Colon (tissue), 2 donors: ENCODE data around the gene PSMB7.

Experiments
- FAIRE-seq: peaks from 2 replicates; lab custom pipeline; 2012; peaks lifted over from hg19 to GRCh38; lab: Jason Lieb, UNC
- donor health status: control.
- donor health status: control.

PSMB7 gene

DNA sequence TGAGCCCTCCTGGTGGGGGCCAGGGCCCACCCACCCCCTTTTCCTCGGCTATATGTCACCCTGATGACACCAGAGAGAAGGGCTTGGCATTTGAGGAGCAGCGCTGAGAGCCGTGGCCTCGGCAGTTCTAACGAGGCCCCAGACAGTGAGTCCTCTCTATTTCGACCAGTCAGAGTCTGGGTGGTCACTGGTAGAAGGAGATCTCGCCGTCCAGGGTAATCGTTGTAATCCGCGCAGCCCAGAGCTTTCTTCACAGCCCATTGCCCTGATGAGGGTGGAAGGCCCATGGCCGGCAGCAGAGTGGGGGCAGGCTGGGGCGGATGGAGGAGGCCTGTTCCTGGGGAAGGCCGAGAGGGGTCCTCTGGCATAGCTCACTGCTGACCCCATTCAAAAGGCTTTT, 70.2 kb downstream of the PSMB7 start:
- FAIRE-seq = no peak

DNA sequence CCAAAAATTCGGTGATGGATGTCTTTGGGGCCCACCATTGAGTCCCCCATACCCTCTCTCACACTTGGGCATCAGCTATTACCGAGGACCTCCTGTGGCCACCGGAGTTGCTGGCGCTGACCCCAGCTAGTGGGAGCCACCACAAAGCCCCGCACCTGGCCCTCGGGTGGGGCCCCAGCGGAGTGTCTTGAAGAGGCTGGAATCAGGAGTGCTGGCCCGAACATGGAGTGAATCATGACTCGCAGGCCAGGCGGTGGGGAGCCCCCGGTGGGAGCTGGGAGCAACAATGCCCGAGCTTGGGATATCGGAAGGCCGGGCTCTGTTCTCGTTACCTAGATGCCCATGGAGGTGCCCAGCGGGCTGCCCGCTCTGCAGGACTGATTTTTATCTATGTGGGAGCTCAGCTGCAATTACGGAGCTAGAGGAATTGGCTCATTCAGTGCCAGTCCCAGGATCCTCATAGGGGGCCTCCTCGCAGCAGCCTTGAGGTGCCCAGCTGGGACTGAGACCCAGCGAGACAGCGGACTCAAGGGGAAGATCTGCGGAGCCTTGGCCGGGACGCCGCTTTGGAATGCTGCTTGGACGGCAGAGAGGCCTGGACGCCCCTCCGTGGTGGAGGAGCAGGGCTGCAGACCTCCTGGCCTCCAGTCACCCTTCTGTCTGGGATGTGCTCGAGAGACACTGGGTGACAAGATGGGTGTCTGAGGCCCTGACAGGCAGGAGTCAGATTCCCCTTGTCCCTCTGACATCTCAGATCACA, 70.8 kb downstream of the PSMB7 start:
- no peak for FAIRE-seq

DNA sequence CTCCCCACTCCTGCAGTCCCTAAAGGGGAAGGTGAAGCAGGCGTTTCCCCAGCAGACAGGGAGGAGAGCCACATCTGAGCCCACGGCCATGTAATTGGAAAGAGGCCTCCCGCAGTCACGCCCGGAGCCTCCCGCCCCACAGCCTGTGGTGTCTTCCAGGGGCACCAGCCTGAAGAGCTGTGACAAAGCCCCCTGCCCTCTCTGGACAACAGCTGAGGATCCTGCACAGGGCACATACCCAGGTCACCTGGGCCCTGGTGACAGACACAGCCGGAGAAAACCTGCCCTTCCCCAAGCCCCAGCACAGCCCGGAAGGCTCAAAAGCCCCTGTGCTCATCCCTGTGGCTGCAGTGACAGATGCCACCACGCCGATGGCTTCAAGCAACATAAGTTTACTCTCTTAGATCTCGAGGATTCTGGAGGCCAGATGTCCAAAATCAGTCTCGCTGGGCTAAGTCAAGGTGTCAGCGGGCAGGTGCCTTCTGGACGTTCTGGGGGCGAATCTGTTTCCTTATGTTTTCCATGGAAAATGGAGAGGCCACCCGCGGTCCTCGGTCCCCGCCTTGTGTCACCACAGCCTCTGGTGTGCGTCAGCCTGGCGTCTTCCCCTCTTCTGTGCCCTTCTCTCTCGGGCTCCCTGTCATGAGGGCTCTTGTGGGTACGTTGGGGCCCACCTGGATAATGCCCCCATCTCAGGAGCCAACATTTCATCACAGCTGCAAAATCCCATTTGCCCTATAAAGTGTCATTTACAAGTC, 71.5 kb downstream of the PSMB7 start:
- FAIRE-seq = no peak

DNA sequence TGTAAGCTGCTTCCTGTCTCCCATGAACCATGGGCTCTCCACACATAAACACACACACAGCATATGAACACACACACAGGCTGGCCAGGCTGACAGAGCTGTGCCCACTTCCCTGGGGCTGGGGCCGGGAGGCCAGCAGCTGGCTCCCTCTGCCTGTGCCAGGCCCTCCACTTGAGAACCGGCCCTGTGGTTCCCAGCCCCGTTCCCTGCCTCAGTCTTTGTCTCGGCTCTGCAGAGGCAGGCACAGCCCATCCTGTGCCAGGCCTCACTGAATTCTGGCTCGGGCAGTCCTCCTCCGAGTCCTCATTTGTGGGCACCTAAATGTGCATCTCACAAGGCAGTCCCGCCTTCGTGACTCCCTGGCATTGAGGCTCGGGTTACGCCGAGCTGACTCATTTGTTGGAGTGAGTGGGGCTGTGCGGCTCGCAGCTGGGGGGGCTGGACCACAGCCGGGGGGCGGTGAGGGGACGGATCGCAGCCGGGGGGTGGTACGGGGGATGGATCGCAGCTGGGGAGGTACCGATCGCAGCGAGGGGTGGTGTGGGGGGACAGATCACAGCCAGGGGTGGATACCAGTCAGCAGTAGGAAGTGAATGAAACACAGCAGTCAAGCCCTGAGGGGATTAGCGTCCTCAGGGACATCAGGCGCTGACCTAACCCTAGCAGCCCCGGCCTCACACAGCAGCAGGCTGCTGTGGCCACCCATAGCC, 72.3 kb downstream of the PSMB7 start:
- FAIRE-seq = no peak

DNA sequence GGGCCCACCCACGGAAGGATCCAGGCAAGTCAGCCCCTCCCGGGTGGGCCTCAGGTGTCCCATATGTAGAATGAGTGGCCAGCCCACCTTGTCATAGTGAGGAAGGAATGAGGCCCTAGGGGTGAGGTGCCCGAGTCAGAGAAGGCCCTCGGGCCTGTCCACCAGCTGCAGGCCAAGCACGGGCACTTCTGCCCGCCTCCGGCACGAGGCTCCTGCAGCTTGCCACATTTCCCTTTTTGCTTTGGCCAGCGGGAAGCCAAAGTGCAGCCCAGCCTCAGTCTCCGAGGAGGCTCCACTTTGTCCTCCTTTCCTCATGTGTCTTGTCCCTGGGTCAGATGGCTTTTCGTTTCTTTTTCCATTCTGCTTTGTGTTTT, 72.9 kb downstream of the PSMB7 start:
- no peak for FAIRE-seq

DNA sequence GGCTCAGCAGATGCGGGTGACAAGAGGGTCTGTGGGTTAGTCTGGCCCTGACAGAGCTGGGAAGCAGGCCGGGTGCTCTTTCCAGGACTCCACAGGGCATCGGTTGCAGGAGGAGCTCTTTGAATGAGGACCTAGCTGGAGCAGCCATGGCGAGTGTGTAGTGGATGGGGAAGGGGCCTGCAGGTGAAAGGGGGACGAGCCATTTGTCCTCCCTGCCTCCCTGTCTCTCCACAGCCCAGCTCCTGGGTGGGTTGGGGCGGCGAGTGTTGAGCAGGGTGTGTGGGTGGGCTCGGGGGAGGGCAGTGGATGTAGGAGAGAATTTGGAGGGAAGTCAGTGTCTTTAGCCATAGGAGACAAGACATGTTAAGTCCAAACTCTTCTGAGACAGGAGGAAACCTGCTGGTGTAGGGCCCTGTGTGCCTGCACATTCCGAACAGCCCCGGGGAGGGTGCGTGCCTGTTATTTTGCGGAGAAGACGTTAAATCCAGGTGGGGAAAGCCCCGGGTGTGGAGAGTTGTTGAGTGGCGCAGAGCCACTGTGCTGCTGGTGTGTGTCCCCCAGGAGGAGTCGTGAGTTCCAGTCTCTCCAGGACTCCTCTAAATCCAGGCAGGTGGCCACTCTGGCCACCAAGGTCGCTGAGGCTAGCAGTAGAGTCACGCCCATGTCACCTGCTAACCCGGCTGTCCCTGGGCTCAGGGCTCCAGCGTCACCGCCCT, 73.6 kb downstream of the PSMB7 start:
- FAIRE-seq = no peak

DNA sequence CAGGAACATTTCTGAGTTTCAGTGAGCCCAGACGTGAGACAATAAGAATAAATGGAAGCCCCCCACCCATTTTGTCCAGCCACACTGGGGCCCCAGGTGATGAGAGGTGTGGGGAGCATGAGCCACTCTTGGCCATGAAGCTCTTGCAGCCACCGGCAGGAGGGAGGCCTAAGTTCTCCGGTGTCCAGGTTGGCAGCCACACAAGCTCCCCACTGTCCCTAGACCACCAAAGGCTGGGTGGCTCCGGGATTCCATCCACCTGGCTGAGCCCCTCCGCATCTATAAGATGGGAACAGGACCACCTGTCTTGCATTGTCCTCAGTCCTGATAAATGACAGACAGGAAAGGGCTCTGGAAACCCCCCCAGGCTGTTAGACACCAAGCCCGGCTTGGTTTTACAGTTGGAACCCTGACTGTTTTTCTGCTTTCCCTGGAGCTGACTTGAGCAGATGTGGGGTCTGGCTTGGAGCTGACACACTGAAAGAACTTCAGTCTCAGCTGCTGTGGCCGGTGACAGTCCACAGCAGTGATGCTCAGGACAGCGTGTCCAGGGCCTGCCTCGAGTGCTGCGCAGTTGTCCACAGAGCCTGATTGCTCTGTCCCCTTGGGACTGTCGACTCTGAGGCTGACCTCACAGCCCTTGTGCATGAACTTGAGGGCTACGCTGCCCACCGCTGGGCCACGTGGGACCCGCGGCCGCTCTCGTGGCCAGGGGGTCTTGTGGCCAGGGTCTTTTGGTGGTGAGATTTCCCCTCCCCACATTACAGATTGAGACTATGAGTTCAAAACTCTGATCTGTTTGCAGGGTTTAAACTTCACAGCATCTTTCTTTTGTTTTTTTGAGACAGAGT, 74.8 kb downstream of the PSMB7 start:
- no peak for FAIRE-seq

DNA sequence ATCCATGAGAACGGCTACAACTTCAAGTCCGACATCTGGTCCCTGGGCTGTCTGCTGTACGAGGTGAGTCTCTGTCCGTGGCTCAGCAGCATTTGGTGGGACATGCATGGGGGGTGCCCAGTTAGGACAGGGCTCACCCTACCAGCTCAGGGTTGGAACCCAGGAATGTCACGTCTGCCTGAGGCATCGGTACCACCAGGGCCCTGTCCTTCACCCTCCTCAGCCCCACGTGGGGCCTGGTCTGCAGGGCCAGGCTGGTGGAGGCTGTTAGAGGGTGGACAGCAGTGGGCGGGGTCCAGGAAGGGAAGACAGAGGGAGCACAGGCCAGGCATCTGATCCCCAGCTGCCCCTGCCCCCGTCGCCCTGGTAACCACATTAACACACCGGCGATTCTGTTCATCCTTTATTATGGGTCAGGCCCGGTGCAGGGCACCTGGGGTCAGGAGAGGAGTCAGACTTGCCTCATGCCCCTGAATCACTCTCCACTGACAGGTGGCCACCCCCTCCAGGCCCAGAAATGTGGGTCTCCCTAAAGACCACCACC, 75.6 kb downstream of the PSMB7 start:
- FAIRE-seq = no peak

DNA sequence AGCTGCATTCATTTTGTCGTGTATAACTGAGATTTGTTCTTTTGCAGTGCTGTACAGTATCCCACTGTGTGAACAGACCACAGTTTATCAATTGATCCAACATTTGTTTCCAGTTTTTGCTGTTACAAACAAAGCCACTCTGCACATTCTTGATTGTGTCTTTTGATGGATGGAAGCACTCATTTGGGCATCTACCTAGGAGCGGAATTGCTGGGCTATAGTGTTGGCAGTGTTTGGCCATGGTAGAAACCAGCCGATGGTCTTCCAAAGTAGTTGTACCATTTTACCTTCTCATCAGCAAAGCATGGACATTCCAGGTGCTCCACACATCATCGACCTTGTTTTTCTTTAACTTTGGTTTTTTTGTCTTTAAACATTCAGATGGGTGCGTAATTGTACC, 77.7 kb downstream of the PSMB7 start:
- no peak for FAIRE-seq

DNA sequence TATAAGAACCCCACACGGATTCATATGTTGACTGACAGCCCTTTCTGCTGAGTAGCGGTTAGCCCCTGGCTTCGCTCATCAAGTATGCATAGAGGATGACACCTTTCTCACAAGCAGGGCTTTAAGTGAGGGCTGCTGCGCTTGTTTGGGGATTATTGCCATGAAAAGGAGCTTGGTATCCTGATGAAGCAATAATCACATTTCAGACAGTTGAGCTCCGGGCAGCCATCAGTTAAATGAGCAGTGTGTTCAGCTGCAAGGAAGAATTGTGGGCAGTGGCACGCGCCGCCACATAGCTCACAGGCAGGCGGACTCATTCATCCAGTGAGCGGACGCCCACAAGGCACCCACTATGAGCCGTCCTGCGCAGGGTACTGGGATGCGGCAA, 79.9 kb downstream of the PSMB7 start:
- no peak for FAIRE-seq

DNA sequence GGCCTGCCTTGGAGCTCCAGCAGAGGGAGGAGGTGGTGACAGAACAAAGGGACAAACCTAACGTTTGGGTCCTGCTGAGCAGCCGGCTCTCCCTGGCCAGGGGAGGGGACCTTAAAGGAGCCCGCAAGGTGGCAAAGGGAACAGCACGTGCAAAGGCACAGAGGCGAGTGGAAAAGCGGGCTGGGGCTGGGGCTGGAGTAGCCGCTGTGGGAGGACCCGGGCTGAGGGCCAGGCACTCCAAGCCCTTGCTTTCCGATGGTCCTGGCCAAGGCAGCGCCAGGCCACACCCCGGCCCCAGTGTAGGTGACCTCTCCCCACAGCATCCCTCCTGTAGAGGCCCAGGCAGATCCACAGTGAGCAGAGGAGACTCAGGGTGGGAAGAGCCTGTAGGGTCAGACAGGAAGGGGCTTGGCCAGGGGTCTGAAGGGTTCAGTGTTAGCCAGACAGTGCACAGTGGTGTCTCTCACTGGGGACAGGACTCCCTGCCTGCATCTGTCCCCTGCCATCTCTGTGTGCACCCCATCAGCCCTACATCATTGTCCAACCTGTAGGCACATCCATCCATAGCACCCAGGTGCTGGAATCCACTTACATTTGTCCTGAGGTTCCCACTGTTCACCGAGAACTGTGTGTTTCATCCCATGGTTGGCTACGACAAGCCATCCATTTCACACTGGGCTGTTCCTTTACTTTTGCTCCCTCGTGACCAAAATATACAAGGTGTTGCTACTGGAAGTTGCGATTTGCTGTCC, 80.5 kb downstream of the PSMB7 start:
- FAIRE-seq = no peak

DNA sequence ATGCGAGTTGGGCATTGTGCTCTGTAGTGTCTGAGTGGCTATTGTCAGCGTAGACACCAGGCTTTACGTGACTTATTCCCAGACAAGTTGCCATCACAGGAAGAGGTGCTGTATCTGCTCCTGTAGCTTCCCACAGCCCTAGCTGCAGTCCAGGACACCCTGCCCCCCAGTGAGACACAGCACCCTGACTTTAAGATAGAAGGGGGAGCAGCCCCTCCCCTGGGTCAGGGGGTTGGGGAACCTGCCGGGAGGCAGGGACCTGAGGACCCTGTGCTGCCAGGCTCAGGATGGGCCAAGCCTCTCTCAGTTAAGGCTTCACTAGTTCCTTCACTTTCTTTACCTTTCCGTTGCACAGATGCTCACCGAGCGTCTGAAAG, 82.1 kb downstream of the PSMB7 start:
- FAIRE-seq = no peak

DNA sequence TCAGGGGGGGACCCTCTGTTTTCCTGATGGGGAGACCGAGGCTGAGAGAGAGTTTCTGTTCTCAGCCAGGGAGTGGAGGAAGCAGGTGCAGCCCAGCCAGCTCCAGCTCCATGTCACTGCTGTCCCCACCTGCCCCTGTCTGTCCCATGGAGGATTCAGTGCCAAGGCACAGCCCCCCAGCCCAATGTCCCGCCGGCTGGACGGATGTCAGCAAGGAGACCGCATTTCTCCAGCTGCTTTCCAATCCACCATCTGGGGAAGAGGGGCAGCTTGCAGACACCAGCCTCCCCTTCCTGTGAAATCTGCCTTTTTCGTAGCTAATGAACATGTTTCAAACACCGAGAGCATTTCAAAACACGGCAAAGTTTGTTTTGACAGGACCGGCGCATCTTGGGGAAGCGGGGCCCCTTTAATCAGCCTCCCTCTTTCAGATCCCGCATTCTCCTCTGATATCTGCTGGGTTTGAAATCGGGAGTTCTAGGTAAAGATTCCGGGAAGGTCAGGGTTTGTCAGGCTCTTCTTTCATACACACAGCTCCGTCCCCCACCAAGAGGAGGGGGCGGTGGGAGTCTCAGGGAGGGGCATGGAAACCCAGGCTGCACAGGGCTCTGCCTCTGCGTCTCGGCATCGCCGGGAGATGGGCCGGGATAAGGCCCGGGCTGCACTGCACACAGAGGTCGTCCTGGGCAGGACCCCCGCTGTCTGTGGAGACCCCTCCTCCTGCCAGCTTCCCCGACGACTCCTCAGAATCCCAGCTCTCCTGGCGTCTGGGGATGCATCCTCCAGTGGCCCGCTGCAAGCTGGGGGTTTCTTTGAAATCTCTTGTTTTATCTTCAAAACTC, 82.7 kb downstream of the PSMB7 start:
- FAIRE-seq = no peak

DNA sequence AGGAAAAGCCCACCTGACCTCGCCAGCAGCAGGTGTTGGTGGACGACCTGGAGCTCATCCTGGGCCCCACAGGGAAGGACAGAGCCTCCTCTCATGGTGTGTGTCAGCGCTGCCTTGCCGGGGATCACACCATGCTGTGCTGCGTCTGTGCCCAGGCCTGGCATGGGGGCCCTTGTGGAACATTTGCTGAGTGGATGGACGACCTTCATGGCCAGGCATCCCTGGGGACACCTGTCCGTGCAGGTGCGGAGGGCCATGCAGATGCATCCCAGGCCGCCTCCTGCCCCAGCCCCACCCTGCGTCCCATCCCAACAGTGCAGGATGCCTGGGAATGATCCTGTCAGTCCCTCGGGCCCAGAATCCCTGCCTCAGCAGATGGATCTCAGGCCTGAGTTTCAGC, 83.7 kb downstream of the PSMB7 start:
- FAIRE-seq = no peak

DNA sequence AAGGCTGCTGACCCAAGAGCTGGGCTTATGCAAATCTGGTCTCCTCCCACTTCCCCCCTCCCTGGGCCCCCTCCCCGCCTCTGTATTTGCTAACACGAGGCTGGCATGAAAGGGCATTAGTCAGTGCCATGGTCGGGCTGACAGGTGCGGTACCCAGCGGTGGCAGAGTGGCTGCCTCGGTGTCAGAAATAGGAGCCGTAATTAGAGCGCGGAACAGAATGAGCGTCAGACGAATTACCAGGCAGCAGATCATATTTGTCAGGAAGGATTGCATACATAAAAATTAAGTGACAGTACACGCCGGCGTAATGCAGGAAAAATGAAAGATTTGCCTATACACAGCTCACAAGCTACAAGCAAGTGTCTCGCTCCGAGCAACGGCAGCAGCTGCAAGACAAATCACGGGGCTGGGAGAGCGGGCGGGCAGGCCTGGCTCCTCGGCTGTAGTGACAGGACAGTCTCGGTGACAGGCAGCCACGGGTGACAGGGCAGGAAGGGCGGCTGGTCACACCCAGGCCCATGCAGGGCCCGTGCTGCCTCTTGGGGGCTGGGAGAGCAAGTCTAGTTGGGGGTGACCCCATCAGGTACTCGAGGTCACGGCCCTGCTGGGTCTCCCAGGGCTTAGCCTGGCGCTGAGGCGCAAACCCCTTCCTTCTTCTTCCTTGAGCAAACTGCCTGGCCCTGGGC, 85.1 kb downstream of the PSMB7 start:
- FAIRE-seq = no peak

DNA sequence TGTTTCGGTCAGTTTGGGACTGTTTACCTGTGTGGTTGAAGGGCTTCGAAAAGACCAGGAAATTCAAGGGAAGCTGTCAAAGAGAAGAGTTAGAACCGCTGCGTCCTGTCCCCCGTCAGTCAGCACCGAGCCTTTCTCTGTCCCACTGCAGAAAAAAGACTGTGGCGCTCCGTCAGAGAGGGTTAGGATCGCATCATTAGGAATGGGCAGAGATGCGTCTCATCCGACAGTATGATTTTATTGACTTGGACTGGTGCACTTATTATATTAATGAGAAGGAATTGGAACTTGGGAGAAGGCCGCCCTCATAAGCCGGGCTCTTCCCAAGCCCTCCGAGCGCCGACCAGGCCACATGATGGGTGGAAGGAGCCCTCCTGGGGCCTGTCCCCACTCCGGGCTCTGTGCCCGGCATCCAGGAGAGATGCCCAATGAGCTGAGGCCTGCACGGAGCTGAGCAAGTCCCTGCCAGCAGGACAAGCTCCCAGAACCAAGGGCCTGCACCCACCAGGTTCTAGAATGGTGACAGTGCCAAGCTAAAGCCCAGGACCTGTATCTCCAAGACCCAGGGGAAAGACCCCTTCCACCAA, 85.9 kb downstream of the PSMB7 start:
- no peak for FAIRE-seq

DNA sequence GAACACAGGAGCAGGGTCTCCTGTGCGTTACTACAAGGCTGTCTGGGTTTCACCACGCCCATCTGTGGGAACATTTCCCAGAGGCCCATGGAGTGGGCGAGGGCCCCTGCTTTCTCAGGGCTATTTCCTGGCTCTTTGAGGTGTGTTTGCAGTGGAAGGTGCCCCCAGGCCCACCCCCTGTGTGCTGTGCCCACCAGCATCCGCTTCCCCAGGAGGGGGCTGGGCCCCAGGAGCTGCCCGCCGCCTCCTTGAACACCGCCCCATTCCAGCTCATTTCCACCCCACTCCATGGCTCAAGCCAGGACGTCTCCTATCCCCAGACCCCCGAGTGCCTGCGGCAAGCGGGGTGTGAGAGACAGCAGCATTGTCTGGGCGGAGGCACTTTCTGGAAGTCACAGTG, 87.0 kb downstream of the PSMB7 start:
- FAIRE-seq = no peak

DNA sequence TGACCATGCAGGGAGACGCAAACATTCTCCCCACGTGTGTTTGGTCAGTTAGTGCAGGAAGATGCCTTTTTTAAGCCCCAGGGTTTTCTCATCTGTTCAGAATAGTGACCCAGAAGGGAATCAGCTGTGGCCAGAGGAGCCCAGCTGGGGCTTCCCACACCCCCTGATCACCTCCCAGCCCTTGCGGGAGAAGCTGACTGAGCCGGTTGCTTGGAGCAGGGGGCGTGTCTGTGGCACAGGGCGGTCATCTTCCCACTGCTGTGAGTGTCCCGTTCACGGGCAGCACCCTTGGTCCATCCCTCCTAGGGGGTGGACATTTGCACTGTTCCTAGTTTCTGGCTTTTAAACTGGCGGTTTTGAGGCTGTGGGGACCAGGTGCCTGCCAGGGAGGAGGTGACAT, 87.8 kb downstream of the PSMB7 start:
- FAIRE-seq = no peak

DNA sequence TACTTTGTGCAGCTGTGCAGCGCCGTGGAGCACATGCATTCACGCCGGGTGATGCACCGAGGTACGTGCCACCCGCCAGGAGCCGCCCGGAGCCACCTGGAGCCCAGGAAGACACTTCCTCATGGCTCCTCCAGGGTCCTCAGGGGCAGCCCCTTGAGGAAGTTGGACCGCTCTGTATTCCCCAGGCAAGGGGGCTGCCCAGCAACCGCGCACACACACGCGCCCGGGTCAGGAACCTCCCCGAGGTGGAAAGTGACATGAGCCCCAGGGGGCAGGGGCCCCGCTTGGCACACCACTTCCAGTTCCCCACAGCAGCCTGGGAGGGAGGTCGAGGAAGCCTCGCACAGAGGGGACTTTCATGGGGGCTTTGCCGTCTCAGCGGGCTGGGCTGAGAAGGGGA, 88.9 kb downstream of the PSMB7 start:
- FAIRE-seq = no peak
